ENCODE data around the gene DCAF4.
"Not testable (repeated sequence)": the region's sequence is repeated elsewhere in the genome, so short reads cannot be mapped to it uniquely, and the experiment has no call there.

DCAF4 gene

DNA sequence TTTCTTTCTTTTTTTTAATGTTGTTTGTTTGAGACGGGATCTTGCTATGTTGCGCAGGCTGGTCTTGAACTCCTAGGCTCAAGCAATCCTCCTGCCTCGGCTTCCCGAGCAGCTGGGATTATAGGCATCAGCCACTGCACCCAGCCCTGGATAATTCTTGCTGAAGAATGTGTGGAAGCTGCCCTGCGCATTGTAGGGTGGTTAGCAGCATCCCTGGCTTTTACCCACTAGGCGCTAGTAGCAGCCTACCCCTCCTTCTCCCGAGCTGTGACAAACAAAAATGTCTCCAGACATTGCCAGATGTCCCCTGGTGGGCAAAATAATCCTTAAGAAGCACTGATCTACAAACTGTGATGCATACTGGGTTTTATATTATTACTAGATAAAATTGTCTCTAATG, 6.6 kb downstream of the DCAF4 start:
- no peak for DNase-seq (ENCODE audit: low spot score)

DNA sequence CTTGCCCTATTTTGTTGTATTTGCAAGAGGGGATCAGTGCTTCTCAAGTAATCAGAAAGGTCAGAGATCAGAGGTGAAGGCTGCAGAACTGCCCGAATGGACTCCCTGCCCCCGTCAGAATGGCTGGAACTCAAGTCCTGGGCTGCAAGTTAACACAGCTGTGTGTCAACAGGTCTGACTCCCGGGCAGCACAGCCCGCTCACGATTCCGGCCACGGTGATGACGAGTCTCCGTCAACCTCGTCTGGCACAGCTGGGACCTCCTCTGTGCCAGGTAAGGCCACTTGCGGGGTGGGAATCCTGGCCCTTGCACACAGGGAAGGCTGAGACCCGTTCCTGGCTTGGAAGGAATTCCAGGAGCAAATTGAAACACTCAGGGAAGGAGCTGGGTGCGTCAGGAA, 13.4 kb downstream of the DCAF4 start:
- no peak for DNase-seq (ENCODE audit: low spot score)

DNA sequence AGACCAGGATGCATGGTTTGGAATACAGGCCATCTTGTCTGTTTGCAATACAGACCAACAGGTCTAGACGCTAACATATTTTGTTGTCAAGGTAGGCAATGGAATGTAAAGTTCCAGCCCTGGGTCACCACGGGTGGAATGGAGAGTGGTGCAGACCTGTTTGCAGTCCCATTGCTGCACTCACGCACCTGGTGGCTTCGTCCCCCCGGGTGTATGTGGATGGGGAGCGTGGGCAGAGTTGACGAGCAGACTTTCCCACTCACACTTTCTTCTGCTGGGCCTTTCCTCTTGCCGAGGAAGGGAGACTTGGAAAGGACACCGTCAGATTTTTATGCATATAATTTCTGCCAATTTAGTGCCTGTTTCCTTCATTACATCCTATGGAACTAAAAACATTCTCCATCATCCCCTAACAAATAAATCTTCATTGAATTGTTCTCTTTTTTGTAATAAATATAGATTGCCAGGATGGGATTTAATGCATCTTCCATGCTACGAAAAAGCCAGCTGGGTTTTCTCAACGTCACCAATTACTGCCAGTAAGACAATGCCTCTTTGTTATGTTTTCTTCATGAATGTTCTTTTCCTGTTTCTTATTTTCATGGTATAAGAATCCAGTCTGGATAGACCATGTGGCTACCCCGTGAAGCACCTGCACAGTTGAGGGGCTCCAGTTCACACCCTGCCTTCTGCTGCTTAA, 15.2 kb downstream of the DCAF4 start:
- DNase-seq (ENCODE audit: low spot score) = no peak

DNA sequence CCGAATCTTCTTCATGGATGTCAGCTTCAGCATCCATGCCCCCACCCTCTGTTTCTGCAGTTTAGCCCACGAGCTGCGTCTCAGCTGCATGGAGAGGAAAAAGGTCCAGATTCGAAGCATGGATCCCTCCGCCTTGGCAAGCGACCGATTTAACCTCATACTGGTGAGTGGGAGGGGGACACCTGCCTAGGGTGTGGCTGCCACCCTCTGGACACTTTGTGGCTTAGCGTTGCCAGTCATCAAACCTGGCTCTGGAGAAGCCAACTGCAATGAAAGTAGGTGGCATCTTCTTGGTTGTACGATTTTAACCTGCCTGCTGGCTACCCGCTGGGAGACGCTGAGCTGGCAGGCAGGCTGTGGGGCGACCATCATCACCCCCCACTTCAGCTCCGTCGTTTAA, 16.7 kb downstream of the DCAF4 start:
- no peak for DNase-seq (ENCODE audit: low spot score)

DNA sequence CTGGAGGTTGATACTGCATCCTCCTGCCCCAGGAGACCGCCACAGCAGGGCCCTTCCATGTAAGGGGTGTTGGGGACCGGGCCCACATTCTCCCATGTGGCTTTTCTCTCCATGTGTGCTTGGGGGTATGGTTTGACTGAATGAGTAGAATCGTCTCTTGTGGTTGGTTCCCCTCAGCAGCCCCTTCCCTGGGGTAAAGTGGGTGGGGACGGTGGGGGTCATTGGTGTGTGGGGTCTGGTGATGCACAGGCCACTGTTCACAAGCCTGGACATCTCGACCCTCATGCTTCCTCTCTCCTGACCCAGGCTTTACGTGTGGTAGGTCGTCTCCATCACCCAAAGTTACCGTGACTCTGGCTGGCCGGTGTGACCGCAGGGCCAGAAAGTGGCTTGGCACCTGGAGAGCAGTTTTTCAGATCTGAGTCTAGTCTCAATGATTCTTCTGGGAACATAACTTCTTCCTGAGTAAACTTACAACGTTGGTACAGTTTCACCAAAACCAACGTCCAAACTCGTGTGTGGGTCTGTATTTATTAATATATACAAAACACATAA, 17.7 kb downstream of the DCAF4 start:
- no peak for DNase-seq (ENCODE audit: low spot score)

DNA sequence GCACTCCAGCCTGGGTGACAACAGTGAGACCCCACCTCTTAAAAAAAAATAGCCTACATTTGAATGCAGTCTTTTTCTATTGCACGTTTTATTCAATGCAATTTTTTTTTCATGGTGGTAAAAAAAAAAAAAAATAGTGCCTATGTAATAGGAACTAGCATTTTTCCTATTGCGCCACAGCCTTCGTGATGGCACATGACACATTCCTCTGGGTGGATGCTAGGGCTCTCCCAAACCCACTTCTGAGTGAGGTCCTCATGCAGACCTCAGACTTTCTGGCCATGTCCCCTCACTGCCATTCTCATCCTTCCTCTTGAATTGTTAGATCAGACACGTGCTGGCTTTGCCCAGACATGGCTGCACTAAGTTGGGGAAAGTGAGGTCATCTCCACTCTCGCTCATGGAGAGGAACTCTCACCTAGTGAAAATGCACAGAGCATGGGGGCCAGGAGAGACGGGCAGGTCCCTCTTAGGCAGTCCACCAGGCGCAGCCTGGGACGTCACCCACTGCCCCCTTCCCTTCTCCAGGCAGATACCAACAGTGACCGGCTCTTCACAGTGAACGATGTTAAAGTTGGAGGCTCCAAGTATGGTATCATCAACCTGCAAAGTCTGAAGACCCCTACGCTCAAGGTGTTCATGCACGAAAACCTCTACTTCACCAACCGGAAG, 19.2 kb downstream of the DCAF4 start:
- DNase-seq (ENCODE audit: low spot score) = no peak

DNA sequence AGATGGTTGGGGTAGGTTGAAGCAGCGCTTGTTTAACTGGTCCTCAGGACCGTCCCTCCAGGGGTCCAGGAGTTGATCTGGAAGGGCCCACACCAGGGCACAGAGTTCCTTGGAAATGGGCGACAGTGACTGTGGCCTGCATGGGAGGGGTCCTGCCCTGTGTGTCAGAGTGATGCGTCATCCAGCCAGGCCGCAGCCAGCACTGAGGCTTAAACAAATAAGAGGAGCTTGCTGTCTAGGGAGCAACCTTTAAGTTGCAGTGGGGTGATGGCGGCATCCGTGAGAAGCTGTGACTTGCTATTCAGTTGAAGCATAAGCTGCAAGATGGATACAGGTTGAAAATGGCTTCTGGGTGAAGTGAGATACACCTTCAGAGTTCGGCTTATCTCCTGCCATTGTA, 20.2 kb downstream of the DCAF4 start:
- no peak for DNase-seq (ENCODE audit: low spot score)

DNA sequence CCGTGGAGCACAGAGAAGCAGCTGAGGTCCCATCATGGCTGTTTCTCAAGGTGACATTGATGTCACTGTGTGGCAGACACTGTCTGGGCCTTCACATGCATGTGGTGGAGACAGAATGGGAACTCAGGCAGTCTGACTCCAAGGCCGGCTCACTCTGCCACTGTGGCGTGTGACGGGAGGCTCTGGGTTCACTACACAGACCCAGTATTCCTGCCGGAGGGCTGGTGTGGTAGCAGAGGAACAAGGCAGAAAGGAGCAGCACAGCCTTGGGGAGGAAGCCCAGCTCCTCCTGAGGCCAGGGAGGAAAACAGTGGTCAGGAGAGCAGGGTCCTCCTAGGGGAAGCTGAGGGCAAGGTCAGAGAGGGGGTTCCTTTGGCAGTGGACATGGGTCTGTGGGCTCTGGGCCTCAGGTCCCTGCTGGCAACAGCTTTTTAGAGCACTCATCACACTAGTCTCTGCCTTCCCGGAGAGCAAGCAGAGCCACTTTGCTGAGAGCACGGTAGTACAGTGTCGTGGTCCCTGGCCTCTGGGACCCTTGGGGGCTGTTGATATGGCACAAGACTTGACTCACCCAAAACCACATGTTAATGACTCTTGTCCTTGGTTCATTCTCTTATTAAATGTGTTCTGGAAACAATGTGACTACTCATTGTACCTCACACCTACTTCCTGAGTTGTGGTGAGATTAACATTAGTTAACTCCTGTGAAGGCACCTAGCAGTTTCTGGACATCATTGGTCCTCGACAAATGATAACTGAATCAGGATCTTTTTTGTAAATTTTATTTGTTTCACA, 21.3 kb downstream of the DCAF4 start:
- no peak for DNase-seq (ENCODE audit: low spot score)

DNA sequence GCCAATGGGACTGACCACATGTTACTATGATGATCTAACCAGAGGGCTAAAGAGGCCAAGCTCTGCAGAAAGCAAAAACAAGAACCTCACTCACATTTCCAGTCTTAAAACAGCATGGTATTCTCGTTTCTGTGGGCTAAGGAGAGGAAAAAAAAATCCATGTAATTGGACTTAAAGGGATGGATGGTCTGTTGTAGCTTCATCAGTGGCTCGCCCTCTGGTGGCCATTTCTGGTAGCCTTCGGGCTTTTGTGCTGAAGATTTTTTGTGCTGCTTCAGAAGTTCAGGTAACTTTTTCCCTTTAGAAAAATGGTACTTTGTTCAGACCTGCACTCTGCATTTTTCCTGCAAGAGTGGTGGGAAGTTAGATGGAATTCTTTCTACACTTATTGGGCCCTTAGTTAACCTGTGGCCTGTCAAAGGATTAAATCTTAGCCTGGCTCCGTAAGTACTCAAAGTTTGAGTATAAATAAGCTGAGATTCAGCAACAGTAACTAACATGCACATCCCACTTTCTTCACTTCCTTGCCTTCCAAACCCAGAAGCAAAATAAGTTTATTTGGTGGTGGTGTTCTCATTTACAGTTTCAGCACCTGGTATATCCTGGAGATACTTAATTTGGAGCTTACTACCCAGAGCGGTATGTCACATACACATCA, 22.3 kb downstream of the DCAF4 start:
- DNase-seq (ENCODE audit: low spot score) = peak; percentile 60

DNA sequence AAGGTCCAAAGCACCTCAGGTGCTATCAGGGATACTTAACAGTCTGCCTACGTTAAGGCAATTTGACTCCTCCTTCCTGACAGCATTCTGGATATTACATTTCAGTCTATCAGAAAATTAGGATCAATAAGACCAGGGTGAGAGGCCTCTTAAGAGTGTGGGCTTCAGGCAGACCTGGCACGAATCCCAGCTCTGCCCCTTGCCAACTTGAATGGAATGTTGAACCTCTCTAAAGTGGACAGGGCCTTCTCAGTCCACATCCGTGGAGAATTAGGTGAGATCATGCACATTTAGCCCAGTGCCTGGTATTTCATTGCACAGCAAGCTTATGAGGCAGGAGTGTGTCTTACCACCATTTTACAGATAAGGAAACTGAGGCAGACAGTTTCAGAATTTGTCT, 25.9 kb downstream of the DCAF4 start:
- DNase-seq (ENCODE audit: low spot score) = no peak

DNA sequence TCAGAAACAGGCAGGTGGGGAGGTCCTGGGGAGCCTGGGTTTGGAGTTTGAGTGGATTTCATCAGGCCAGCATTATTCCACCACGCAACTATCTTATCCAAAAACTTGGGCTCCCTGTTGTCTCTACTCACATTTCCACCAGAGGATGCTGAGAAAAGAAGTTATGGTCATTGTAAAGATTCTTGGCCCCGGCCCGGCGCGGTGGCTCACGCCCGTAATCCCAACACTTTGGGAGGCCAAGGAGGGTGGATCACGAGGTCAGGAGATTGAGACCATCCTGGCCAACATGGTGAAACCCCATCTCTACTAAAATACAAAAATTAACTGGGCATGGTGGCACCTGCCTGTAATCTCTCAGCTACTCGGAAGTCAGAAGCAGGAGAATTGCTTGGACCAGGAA, 30.5 kb downstream of the DCAF4 start:
- not testable (repeated sequence) for DNase-seq (ENCODE audit: low spot score)

DNA sequence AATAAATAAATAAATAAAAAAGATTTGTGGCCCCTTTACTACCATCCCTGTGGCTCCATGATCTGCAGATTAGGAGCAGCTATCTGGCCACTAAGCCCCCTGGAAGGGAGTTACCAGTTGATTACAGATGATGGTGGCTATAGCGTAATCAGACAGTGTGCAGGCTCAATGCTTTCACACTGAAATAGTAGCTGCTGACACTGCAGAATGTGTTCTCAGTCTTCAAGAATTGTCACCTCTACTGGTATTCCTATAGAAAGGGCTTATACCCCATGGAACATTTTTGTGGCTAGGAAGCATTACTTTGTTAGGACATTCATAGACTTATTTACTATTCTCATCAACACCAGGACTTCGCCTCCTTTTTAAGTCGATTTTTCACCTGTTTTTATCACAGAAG, 30.9 kb downstream of the DCAF4 start:
- DNase-seq (ENCODE audit: low spot score) = no peak

DNA sequence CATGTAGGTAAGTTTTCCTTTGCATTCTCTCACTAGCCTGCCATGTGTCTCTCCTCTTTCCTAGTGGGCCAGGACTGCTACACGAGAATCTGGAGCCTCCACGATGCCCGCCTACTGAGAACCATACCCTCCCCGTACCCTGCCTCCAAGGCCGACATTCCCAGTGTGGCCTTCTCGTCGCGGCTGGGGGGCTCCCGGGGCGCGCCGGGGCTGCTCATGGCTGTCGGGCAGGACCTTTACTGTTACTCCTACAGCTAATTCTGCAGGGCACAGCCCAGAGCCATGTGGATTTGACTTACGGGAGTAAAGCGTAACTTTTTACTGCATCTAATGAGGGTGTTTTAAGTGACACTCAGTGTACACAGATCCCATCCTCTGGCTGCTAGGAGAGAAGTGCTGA, 32.3 kb downstream of the DCAF4 start:
- no peak for DNase-seq (ENCODE audit: low spot score)

DNA sequence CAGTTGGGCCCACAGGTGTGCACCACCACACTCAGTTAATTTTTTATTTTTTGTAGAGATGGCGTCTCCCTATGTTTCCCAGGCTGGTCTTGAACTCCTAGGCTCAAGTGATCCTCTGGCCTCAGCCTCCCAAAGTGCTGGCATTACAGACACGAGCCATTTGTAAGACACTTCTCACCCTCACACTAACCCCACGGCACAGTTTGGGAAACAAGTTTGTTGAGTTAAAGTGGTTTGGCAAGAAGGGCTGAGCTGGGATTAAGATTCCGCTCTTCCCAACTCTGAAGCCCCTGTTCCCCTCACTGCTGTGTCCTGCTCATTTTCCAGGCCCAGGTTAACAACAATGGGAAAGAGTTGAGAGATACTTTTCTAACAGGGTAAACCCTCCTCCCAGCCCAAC, 34.8 kb downstream of the DCAF4 start:
- DNase-seq (ENCODE audit: low spot score) = not testable (repeated sequence)

DNA sequence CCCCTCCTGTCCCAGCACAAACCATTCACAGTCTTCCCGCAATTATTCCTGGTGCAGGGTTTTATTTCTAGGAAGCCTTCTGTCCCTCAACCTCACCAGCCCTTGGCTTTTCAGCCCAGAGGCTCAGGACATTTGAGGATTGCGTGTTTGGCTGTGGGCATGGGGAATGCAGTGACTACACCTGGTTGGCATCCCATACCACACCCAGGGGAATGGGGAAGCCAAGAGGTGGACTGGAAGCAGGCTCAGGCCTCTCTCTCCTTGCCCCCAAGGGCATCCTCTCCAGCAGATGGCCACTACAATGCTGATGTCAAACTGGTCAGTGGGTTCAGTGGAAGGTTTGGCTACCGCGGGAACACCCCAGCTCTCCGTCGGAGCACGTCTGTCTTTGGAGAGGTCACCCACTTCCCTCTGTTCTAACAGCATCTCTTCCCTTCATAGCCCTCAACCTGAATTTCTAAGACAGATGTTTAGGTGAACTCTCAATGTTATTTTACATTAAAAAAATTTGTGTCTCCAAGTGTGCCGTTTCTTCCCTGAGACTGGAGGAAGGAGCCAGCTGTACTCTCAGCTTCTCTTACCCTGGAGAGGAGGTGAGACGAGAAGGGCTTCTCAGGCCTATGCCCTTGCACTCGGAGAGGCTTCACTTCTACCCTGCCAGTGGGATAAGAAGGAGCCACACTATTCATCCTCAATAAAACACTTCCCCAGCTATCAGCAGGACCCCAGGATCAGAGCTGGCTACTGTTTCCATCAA, 35.5 kb downstream of the DCAF4 start:
- DNase-seq (ENCODE audit: low spot score) = no peak

DNA sequence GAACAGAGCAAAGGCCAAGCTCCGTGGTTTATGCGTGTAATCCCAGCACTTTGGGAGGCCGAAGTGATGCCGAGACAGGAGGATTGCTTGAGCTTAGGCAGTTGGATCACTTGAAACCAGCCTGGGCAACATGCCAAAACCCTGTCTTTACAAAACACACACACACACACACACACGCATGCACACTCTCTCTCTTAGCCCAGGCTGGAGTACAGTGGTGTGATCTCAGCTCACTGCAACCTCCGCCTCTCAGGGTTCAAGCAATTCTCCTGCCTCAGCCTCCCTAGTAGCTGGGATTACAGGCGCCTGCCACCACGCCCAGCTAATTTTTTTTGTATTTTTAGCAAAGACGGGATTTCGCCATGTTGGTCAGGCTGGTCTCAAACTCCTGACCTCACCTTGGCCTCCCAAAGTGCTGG, 36.1 kb downstream of the DCAF4 start:
- DNase-seq (ENCODE audit: low spot score) = not testable (repeated sequence)

DNA sequence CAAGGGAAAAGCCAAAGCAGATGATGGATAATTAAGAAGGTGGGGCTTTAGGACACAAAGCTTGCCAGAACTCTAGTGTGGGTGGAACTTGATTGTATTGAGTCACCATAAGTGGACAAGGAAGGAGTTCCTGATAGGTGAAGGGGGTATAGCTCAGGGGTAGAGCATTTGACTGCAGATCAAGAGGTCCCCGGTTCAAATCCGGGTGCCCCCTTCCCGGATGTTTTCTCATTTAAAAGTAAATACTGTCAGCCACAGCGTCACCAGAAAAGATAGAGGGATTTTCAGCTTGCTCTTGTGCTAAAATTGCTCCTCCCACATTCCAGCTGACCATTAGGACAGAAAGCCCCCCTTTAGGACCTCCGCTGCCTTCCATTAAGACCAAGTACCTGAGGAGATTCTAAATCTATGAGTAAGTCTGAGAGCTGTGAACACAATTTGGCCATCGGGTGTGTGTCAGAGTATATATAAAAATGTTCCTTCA, 36.6 kb downstream of the DCAF4 start:
- peak; percentile 17 for DNase-seq (ENCODE audit: low spot score)

DNA sequence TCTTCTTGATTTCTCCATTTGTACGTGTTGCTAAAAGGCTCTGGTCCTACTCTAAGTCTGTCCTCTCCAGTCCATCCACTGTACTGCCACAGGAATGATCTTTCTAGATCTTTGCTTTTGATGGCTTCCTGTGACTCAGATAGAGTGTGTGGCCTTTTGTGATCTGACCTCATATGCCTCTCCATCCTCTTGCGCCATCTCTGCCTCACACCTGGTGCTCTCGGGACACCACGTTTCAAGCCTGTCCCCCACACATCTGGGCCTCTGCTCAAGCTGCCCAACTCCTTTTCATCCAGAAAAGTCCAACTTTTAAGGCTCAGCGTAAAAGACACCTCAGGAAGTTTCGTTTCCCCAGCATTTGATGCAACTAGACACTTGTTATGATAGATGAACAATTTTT, 39.0 kb downstream of the DCAF4 start:
- DNase-seq (ENCODE audit: low spot score) = peak; percentile 22

DNA sequence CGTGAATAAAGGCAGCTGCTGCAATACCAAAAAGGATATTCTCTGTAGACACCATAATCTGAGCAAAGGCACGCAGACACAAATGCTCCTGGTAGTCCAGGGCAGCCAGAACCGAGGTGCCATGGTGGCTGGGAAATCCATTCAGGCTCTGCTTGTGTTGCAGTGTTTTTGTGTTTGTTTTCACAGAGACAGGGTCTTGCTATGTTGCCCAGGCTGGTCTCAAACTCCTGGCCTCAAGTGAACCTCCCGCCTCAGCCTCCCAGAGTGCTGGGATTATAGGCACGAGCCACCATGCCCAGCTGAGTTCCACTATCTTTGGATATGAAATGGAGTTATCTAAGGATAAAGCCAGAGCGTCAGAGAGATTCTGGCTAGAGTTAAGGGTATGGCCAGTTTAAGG, 39.8 kb downstream of the DCAF4 start:
- DNase-seq (ENCODE audit: low spot score) = no peak

DNA sequence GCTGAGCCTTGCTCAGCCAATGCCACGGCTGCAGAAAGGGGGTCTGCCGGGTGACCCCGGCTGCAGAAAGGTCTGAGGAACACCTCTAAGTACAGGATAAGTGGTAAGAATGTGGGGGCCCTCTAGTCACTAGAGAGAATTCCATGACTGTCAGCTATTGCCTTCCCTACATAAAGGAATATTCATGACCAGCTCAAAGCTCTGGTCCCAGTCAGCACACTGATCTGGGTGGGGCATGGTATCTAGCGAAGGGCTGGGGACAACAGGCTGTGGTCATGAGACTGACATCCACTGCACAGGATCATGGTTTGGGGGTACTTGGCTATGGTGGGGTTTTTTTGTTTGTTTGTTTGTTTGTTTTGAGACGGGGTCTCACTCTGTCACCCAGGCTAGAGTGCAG, 42.1 kb downstream of the DCAF4 start:
- no peak for DNase-seq (ENCODE audit: low spot score)

DNA sequence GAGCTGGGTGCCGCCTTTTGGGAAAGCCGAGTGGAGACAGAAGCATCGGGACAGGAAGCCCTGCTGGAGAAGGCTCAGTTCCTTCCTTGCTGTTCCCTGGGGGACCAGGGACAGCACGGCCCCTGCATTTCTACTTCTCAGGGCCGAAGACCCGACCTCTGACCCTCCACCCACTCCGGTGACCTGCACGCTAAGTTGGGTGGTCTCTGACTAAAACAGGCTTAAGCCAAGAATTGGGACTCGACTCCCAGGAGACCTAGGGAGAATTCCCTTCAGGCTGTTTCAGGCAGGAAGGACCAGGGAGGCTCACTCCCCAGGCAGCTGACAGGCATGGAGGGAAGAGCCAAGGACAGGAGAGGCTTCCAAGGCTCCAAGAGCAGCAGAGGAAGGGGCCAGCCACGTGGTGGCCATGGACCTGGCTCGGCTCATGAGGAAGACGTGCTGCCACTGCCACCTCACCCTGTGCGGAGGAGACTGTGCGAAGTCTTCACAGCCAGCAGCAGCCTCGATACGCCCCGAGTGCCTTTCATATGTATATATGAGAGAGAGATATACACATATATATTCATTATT, 43.9 kb downstream of the DCAF4 start:
- no peak for DNase-seq (ENCODE audit: low spot score)

All from activated CD4-positive, alpha-beta T cell treated with anti-CD3 and anti-CD28 coated beads, Interleukin-2, Interleukin-4, amounts not matched to agents 100 ng/mL and 50 ng/mL, durations not matched to agents 16 hours and 8 hours (primary cell).